HepG2 (cell line): ENCODE data around the gene GGA1. TPM values are rescaled to one million over a fixed set of nuclear protein-coding genes. Genes with fewer than 3 reads are reported as not detected.

Source experiments
- BCL6 ChIP-seq: IDR thresholded peaks from 2 replicates; pipeline ENCODE4 v1.6.1; 2016; ENCODE audit warnings: missing genetic modification reagents, missing compliant biosample characterization
- CREBL2 ChIP-seq: sonication (generic); formaldehyde crosslinking; IDR thresholded peaks from 2 replicates; pipeline ENCODE4 v1.8.1; 2023; ENCODE audit warnings: missing genetic modification reagents, mild to moderate bottlenecking, borderline replicate concordance
- EEA1 ChIP-seq: sonication (generic); formaldehyde crosslinking; IDR thresholded peaks from 2 replicates; pipeline ENCODE4 v1.5.1; 2020; ENCODE audit warnings: mild to moderate bottlenecking, missing genetic modification reagents, borderline replicate concordance
- JUN ChIP-seq: sonication (generic); formaldehyde crosslinking; IDR thresholded peaks from 2 replicates; pipeline ENCODE4 v1.4.0; 2020; ENCODE audit warnings: mild to moderate bottlenecking, missing genetic modification reagents
- NR1H2 ChIP-seq: sonication (generic); formaldehyde crosslinking; IDR thresholded peaks from 2 replicates; pipeline ENCODE4 v1.8.1; 2022; ENCODE audit warnings: low read depth, missing genetic modification reagents, borderline replicate concordance
- PAXIP1 ChIP-seq: sonication (generic); formaldehyde crosslinking; conservative IDR thresholded peaks from 2 replicates; pipeline ENCODE4 v1.4.0; 2020; ENCODE audit warnings: mild to moderate bottlenecking, missing genetic modification reagents, moderate library complexity
- SKIL ChIP-seq: sonication (generic); formaldehyde crosslinking; IDR thresholded peaks from 2 replicates; pipeline ENCODE4 v1.8.0; 2022; ENCODE audit warnings: missing genetic modification reagents, mild to moderate bottlenecking, moderate library complexity, borderline replicate concordance
- THAP11 ChIP-seq: IDR thresholded peaks from 2 replicates; pipeline ENCODE4 v1.6.1; 2016; ENCODE audit warnings: missing biosample characterization, missing genetic modification reagents
- ZFP36L1 ChIP-seq: sonication (generic); formaldehyde crosslinking; IDR thresholded peaks from 2 replicates; pipeline ENCODE4 v1.8.0; 2022; ENCODE audit warnings: mild to moderate bottlenecking, missing genetic modification reagents, moderate library complexity
- ZFP82 ChIP-seq: sonication (generic); formaldehyde crosslinking; IDR thresholded peaks from 2 replicates; pipeline ENCODE4 v1.5.1; 2020; ENCODE audit warnings: mild to moderate bottlenecking, missing genetic modification reagents, borderline replicate concordance
- ZNF142 ChIP-seq: sonication (generic); formaldehyde crosslinking; IDR thresholded peaks from 2 replicates; pipeline ENCODE4 v1.4.0; 2020; ENCODE audit warnings: missing genetic modification reagents
- ZNF251 ChIP-seq: sonication (generic); formaldehyde crosslinking; IDR thresholded peaks from 2 replicates; pipeline ENCODE4 v1.9.0; 2021; ENCODE audit warnings: mild to moderate bottlenecking, missing genetic modification reagents
- ZNF3 ChIP-seq: IDR thresholded peaks from 2 replicates; pipeline ENCODE4 v1.7.0; 2017; ENCODE audit warnings: inconsistent platforms
- ZNF503 ChIP-seq: sonication (generic); formaldehyde crosslinking; IDR thresholded peaks from 2 replicates; pipeline ENCODE4 v1.4.0; 2020; ENCODE audit warnings: missing genetic modification reagents
- polyA plus RNA-seq, 8 experiments: library from polyadenylated mRNA; depleted of rRNA in 3 of 8; stranded (reverse) in 7 of 8; unstranded in 1 of 8; fragments of >200 nt; fragmentation: Illumina TruSeq in 4 of 8; extraction: Trizol in 4 of 8; gene quantifications; 2 replicates each; pipeline versions ENCODE4 v1.2.1 to v1.2.3, GENCODE V29; 2011 to 2016; ENCODE audit warnings: low read depth in 4 of 8, missing spikeins in 1 of 8, mixed read lengths in 1 of 8; ENCODE audit not compliant: insufficient read depth in 1 of 8
- total RNA-seq, 5 experiments: library from RNA; depleted of rRNA; stranded (reverse); fragments of >200 nt; fragmentation: Illumina TruSeq; extraction: Trizol; gene quantifications; 2 replicates each; pipeline ENCODE4 v1.2.3, GENCODE V29; 2016; ENCODE audit warnings: low read depth in 1 of 5

Gene GGA1
- total and polyA plus RNA-seq, 2 of the 13 experiments (the other 11 are each of a cell fraction or from before 2014, with no cell fraction given) = 29.1 to 87.2 TPM

- TF ChIP-seq ZNF503 (CRISPR knock-in tag) (no peak), ZFP82 (CRISPR knock-in tag) (no peak), BCL6 (CRISPR knock-in tag) (peak; percentile 60; the same call in 1 of the 2 replicates), NR1H2 (CRISPR knock-in tag) (no peak), PAXIP1 (peak; percentile 72), ZFP36L1 (CRISPR knock-in tag) (no peak), JUN (CRISPR knock-in tag) (peak; percentile 66), ZNF251 (CRISPR knock-in tag) (no peak), CREBL2 (CRISPR knock-in tag) (peak; percentile 44; the same call in 1 of the 2 replicates), EEA1 (CRISPR knock-in tag) (no peak), ZNF142 (no peak), THAP11 (peak; percentile 36; the same call in 1 of the 2 replicates), SKIL (CRISPR knock-in tag) (no peak), ZNF3 (no peak)
Measured at GRCh38 chr22:37563153-37564081, 45.2 kb upstream of the GGA1 start (continued).
